ENCODE results near the gene TST.

GRCh38 chr22:37025500-37026070, 6.3 kb upstream of the TST start:
- TF ChIP-seq CTCF (IDR thresholded peaks at IDR 0.05) (no peak), FOXJ3 (CRISPR knock-in tag; IDR thresholded peaks at IDR 0.05) (no peak), IRF3 (IDR thresholded peaks at IDR 0.05; ENCODE audit: low read depth, low read length) (no peak), NRF1 (IDR thresholded peaks at IDR 0.05; ENCODE audit: low read depth, low read length) (no peak), TEAD4 (IDR thresholded peaks at IDR 0.05; ENCODE audit: borderline replicate concordance, insufficient read depth) (no peak), EP300 (IDR thresholded peaks at IDR 0.05; ENCODE audit: borderline replicate concordance in 1 of 2, low read depth in 1 of 2, low read length in 1 of 2) (no peak), RAD21 (IDR thresholded peaks at IDR 0.05; ENCODE audit: low read length) (no peak), RCOR1 (IDR thresholded peaks at IDR 0.05; ENCODE audit: low read length) (no peak), SMC3 (IDR thresholded peaks at IDR 0.05; ENCODE audit: low read depth, low read length) (no peak), MAX (IDR thresholded peaks at IDR 0.05; ENCODE audit: low read depth) (no peak), TCF12 (IDR thresholded peaks at IDR 0.05) (no peak), YY1 (IDR thresholded peaks at IDR 0.05; ENCODE audit: low read depth) (no peak)

Measured in SK-N-SH (cell line).